Cardiac muscle cell (in vitro differentiated cells and primary cell): ENCODE results near the gene ADGRD1. TPM values are rescaled to one million over a fixed set of nuclear protein-coding genes. Genes with fewer than 3 reads are reported as not detected.

ENCODE experiments used
- DNase-seq, 2 donors: peaks; one replicate each; pipeline versions ENCODE4 v3.0.0 to v3.0.0-alpha.2; 2010 to 2017; ENCODE audit warnings: low read depth in 1 of 2, low spot score in 1 of 2
- H3K27ac ChIP-seq: fragments of 200-600 bp; sonication (generic); 2 replicates; pipeline ENCODE4 v1.5.1; 2016
- H3K27me3 ChIP-seq: fragments of 200-600 bp; sonication (generic); 2 replicates; pipeline ENCODE4 v1.6.0; 2016; ENCODE audit warnings: control low read depth
- H3K36me3 ChIP-seq: fragments of 200-600 bp; sonication (generic); 2 replicates; pipeline ENCODE4 v1.5.1; 2016; ENCODE audit warnings: control low read depth
- H3K4me1 ChIP-seq: fragments of 200-600 bp; sonication (generic); 2 replicates; pipeline ENCODE4 v1.8.1; 2017; ENCODE audit warnings: low read depth, mild to moderate bottlenecking, mixed run types
- H3K4me3 ChIP-seq: fragments of 200-600 bp; sonication (generic); 2 replicates; pipeline ENCODE4 v1.5.1; 2016; ENCODE audit warnings: mild to moderate bottlenecking
- H3K9me3 ChIP-seq: fragments of 200-600 bp; sonication (generic); 2 replicates; pipeline ENCODE4 v1.5.1; 2017; ENCODE audit warnings: low read depth, mild to moderate bottlenecking, control low read depth
- polyA plus RNA-seq: library from polyadenylated mRNA; unstranded; fragments of >200 nt; fragmentation: Nextera tagmentation; extraction: Ambion mirVana; gene quantifications from 2 replicates; pipeline ENCODE4 v1.2.1, GENCODE V29; 2016
- total RNA-seq: library from RNA; depleted of rRNA; stranded (reverse); fragments of >200 nt; gene quantifications from 2 replicates; pipeline ENCODE4 v1.2.3, GENCODE V29; 2016
- TF ChIP-seq, protein P1 (sequence below): IDR thresholded peaks from 2 replicates; pipeline ENCODE4 v1.5.1; 2012; ENCODE audit warnings: low read depth, mild to moderate bottlenecking, low read length

Gene ADGRD1
- total and polyA plus RNA-seq, 2 experiments from 2014 or later: 66.6 to 74.0 TPM

DNA sequence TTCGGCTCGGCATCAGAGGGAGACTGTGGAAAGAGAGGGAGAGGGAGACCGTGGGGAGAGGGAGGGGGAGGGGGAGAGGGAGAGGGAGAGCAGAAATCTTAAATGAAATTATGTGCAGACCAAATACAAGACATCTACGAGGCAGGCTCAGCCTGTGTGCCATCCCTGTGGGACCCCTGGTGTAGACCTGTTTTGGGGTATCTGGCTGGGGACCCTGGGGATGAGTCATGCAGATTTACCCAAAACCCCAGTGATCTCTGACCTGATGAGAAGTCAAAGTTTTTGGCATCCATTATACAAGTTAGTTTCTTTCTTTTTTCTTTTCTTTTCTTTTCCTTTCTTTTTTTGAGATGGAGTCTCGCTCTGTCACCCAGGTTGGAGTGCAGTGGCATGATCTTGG, 44.4 kb downstream of the ADGRD1 start:
- Histone ChIP-seq H3K27ac (no peak overlapping the region), H3K4me3 (no peak overlapping the region), H3K27me3 (no peaks in the 10 kb centered on the region), H3K9me3 (no peaks in the 10 kb centered on the region), H3K36me3 (peaks cover 28% of the 10 kb centered on the region), H3K4me1 (peaks cover 6% of the 10 kb centered on the region)
- DNase-seq: no peak
- TF ChIP-seq, protein P1, sequence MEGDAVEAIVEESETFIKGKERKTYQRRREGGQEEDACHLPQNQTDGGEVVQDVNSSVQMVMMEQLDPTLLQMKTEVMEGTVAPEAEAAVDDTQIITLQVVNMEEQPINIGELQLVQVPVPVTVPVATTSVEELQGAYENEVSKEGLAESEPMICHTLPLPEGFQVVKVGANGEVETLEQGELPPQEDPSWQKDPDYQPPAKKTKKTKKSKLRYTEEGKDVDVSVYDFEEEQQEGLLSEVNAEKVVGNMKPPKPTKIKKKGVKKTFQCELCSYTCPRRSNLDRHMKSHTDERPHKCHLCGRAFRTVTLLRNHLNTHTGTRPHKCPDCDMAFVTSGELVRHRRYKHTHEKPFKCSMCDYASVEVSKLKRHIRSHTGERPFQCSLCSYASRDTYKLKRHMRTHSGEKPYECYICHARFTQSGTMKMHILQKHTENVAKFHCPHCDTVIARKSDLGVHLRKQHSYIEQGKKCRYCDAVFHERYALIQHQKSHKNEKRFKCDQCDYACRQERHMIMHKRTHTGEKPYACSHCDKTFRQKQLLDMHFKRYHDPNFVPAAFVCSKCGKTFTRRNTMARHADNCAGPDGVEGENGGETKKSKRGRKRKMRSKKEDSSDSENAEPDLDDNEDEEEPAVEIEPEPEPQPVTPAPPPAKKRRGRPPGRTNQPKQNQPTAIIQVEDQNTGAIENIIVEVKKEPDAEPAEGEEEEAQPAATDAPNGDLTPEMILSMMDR: no peak

DNA sequence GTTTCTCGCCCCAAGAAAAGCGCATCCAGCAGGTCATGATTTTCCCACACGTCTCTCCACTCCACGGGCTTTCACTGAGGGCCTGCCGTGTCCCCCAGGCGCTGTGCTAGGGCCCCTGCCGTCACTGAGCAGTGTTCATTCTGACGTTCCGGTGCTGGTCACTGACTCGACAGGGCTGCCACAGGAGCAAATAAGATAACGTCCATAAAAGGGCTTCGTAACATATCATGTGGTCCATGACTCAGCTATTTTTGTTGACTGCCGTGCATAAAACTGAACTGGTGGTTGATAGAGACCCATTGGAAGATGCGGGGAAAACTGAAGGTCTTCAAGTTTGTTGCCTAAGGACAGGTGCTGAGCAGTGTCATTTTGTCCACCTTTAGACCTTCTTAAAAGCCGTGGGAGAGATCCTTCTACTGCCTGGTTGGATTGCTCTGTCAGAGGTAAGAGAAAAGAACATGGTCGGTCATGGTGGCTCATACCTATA, 46.3 kb downstream of the ADGRD1 start:
- no peaks in the 10 kb centered on the region for H3K27me3 ChIP-seq
- H3K27ac ChIP-seq: no peak overlapping the region
- H3K36me3 ChIP-seq: peaks cover 11% of the 10 kb centered on the region
- no peak overlapping the region for H3K4me3 ChIP-seq
- no peak for DNase-seq
- no peaks in the 10 kb centered on the region for H3K9me3 ChIP-seq
- TF ChIP-seq, protein P1: no peak
- peaks cover 6% of the 10 kb centered on the region for H3K4me1 ChIP-seq

DNA sequence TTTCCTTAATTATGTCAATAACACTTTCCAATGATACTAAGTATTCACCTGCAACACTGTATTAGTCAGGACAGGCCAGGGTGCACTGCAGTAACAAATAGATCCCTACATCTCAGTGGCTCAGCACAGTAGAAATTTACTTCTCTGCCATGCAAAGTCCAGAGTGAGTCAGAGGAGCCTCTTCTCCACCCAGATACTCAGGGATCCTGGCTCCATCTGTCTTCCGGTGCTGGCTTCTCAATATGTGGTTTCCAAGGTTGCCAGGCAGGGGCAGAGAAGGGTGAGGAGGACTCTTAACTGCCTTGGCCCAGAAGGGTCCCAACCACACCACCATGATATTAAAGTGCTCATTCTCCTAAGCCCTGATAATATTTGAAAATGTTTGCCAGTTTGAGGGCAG, 47.8 kb downstream of the ADGRD1 start:
- no peak for DNase-seq
- Histone ChIP-seq H3K36me3 (peaks cover 11% of the 10 kb centered on the region), H3K4me1 (peaks cover 6% of the 10 kb centered on the region), H3K4me3 (no peak overlapping the region), H3K9me3 (no peaks in the 10 kb centered on the region), H3K27me3 (no peaks in the 10 kb centered on the region), H3K27ac (peak overlapping the region; percentile 88)
- TF ChIP-seq, protein P1: no peak

DNA sequence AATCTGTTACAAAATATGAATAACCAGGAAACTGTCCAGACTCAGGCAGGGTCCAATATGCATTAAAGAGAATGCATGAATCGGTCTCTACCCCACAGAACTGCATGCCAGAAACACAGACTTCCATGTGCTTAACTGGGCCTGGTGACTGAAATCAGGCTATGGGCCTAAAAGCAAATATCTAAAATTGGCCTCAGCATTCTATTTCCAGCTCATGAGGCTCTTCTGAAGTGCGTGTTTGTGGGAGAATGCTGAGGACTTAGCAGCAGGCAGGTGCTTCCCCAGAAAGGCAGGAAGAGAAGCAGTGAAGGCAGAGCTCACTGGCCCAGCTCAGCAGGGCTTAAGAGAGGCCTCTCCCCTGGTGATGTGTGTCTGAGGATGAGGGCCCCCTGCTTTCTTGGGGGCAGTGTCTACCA, 48.5 kb downstream of the ADGRD1 start:
- peak in 1 of 2 donors; percentile 46 for DNase-seq
- TF ChIP-seq, protein P1: no peak
- Histone ChIP-seq H3K9me3 (no peaks in the 10 kb centered on the region), H3K4me1 (peaks cover 6% of the 10 kb centered on the region), H3K4me3 (no peak overlapping the region), H3K27me3 (no peaks in the 10 kb centered on the region), H3K27ac (peak overlapping the region; percentile 88), H3K36me3 (peaks cover 11% of the 10 kb centered on the region)

DNA sequence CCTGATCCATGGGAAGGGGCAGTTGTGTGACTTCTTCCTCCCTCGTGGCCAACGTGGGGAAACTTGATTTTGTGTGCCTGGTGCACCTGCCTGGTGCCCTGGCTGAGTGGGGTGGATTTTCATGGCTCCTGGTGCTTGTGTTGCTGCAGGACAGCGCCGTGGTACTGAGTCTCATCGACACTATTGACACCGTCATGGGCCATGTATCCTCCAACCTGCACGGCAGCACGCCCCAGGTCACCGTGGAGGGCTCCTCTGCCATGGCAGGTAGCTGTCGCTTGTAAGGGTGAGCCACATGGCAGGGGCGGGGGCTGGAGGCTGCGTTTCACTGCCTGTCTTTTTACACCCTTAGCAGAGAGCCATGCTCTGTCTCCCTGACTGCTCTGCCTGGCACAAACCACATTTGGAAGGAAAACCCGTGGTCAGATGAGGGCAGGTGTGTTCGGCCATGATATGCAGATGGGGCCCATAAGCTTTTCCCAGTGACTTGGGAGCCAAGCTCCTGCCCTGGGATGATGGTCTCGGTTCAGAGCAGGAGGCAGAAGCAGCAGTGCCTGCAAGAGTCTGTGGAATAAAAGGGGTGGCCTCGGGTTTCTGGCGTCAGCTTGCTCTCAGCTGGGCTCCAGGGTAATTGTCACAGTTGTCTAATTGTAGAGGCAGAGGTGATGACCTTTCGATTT, 49.5 kb downstream of the ADGRD1 start:
- TF ChIP-seq, protein P1: no peak
- peak overlapping the region; percentile 88 for H3K27ac ChIP-seq
- H3K27me3 ChIP-seq: no peaks in the 10 kb centered on the region
- no peak for DNase-seq
- H3K9me3 ChIP-seq: no peaks in the 10 kb centered on the region
- peaks cover 6% of the 10 kb centered on the region for H3K4me1 ChIP-seq
- peaks cover 17% of the 10 kb centered on the region for H3K36me3 ChIP-seq
- H3K4me3 ChIP-seq: no peak overlapping the region
